HEK293 (cell line): ENCODE results near the gene KIAA0753.

Source experiments
- CTCF ChIP-seq: fragments of 450-650 bp; formaldehyde crosslinking; IDR thresholded peaks from 2 replicates; pipeline ENCODE4 v1.5.1; 2016; ENCODE audit warnings: missing biosample characterization, missing genetic modification characterization
- REST ChIP-seq: fragments of 450-650 bp; formaldehyde crosslinking; IDR thresholded peaks from 2 replicates; pipeline ENCODE4 v1.5.1; 2016; ENCODE audit warnings: missing biosample characterization, missing genetic modification characterization
- YY1 ChIP-seq: fragments of 450-650 bp; formaldehyde crosslinking; IDR thresholded peaks from 2 replicates; pipeline ENCODE4 v1.5.1; 2018; ENCODE audit warnings: missing biosample characterization, missing genetic modification characterization
- ZNF132 ChIP-seq: fragments of 450-650 bp; formaldehyde crosslinking; IDR thresholded peaks from 2 replicates; pipeline ENCODE4 v1.5.1; 2017; ENCODE audit warnings: missing biosample characterization, missing genetic modification characterization, borderline replicate concordance
- ZNF146 ChIP-seq: fragments of 450-650 bp; formaldehyde crosslinking; IDR thresholded peaks from 2 replicates; pipeline ENCODE4 v1.5.1; 2016; ENCODE audit warnings: missing biosample characterization, missing genetic modification characterization
- ZNF362 ChIP-seq: fragments of 450-650 bp; formaldehyde crosslinking; IDR thresholded peaks from 2 replicates; pipeline ENCODE4 v1.5.1; 2016; ENCODE audit warnings: missing biosample characterization, missing genetic modification characterization
- ZNF561 ChIP-seq: fragments of 450-650 bp; IDR thresholded peaks from 2 replicates; pipeline ENCODE4 v1.5.1; 2018; ENCODE audit warnings: missing biosample characterization, missing genetic modification characterization, borderline replicate concordance
- ZNF776 ChIP-seq: fragments of 450-650 bp; formaldehyde crosslinking; IDR thresholded peaks from 2 replicates; pipeline ENCODE4 v1.5.0; 2017; ENCODE audit warnings: missing biosample characterization, missing genetic modification characterization, borderline replicate concordance
- ZNF792 ChIP-seq: fragments of 450-650 bp; formaldehyde crosslinking; IDR thresholded peaks from 2 replicates; pipeline ENCODE4 v1.5.1; 2016; ENCODE audit warnings: missing biosample characterization, missing genetic modification characterization

GRCh38 chr17:6681671-6682070 is 41.2 kb upstream of the KIAA0753 start:
- TF ChIP-seq ZNF146 (tag by site-specific recombination) (no peak), CTCF (tag by site-specific recombination) (no peak), YY1 (tag by site-specific recombination) (no peak), ZNF561 (tag by site-specific recombination) (no peak), ZNF776 (tag by site-specific recombination) (no peak), ZNF362 (no peak), REST (tag by site-specific recombination) (no peak), ZNF132 (tag by site-specific recombination) (no peak), ZNF792 (tag by site-specific recombination) (no peak)
